MM.1S (cell line): ENCODE data around the gene LATS1.

Source experiments
- EZH2 ChIP-seq: fragments of 300-600 bp; sonication (generic); optimal IDR thresholded peaks from 2 replicates; pipeline ENCODE3; 2017; ENCODE audit warnings: low read depth, mild to moderate bottlenecking, antibody characterized with exemption, low read length, mixed read lengths
- TF ChIP-seq, protein P1 (sequence below): fragments of 300-600 bp; sonication (generic); IDR thresholded peaks from 2 replicates; pipeline ENCODE4 v1.5.1; 2016; ENCODE audit warnings: antibody characterized with exemption, low read length, mixed read lengths

DNA sequence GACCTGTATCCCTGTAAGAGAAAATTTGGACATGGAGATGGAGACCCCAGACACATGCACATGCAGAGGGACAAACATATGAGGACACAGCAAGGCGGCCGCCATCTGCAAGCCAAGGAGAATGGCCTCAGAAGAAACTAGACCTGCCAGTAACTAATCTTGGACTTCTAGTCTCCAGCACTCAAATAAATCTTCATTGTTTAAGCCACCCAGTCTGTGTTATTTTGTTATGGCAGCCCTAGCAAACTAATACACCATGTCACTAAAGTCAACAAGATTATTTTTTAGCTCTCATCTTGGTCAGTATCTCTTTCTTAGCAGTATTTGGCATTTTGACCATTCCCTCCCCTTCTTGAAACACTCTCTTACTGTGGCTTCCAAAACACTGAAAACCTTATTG, 26.7 kb downstream of the LATS1 start:
- TF ChIP-seq, protein P1, sequence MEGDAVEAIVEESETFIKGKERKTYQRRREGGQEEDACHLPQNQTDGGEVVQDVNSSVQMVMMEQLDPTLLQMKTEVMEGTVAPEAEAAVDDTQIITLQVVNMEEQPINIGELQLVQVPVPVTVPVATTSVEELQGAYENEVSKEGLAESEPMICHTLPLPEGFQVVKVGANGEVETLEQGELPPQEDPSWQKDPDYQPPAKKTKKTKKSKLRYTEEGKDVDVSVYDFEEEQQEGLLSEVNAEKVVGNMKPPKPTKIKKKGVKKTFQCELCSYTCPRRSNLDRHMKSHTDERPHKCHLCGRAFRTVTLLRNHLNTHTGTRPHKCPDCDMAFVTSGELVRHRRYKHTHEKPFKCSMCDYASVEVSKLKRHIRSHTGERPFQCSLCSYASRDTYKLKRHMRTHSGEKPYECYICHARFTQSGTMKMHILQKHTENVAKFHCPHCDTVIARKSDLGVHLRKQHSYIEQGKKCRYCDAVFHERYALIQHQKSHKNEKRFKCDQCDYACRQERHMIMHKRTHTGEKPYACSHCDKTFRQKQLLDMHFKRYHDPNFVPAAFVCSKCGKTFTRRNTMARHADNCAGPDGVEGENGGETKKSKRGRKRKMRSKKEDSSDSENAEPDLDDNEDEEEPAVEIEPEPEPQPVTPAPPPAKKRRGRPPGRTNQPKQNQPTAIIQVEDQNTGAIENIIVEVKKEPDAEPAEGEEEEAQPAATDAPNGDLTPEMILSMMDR: no peak
- no peak for TF ChIP-seq EZH2
